ENCODE measurements around the gene APOBEC4. TPM values are rescaled to one million over a fixed set of nuclear protein-coding genes. Genes with fewer than 3 reads are reported as not detected.

Gene APOBEC4
- total and polyA plus RNA-seq, 9 of the 15 experiments (the other 6 are each of a cell fraction or from before 2014, with no cell fraction given) = not detected

DNA sequence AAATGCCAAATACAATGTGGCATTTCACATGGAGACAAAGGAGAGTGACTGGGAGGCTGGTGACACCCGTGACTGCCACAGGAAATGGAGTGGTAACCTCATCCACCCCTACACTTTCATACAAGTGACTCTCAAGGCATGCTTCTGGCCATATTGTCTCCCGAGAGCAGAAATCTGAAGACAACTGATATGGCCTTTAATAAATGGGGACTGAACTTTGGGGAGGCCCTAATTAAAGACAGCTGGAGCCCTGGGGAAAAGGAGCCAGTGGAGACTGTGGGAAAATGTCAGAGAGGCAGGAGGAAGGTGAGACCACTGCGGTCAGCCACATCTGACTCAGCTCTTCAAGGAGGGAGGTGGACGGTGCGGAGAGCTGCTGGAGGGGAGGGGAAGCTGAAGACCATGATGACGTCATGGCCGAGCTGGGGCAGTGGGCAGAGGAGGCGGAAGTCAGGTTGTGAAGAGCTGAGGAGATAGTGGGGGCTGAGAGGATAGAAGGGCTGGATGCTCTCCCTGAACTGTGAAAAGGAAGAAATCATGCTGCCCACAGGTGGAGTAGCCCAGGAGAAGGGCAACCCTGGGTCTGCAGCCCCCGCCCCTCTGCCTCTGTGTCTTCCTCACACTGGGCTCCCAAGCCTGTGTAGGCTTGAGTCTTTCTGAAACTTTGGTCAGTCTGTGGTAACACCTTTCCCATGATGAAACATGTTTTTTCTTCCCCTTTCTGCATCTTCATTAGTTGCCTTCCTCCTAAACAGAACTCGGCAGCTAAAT is 48.9 kb downstream of the APOBEC4 start:
- peak; percentile 62 to 81 (median 66) for DNase-seq (ENCODE audit: extremely low read depth in 1 of 4, low spot score in 3 of 4)
- Histone ChIP-seq H3K9ac (ENCODE audit: insufficient read depth in 1 of 2, low read depth in 2 of 2, low read length in 2 of 2) (no peak overlapping the region), H4K20me1 (replicated peaks; ENCODE audit: control insufficient read depth, insufficient read depth, low read length) (no peaks in the 10 kb centered on the region), H3K27me3 (ENCODE audit: control insufficient read depth in 2 of 2, insufficient read depth in 2 of 2, low read length in 2 of 2) (peaks cover 14 to 27% of the 10 kb centered on the region in 2 experiments; a peak in 4 of 5 replicates), H3K4me2 (ENCODE audit: insufficient read depth, low read length) (peak overlapping the region; percentile 42), H2AFZ (ENCODE audit: low read depth, low read length) (peak overlapping the region; percentile 64), H3K9me3 (replicated peaks; ENCODE audit: control insufficient read depth, insufficient read depth, low read depth, low read length) (no peaks in the 10 kb centered on the region), H3K36me3 (ENCODE audit: control insufficient read depth, insufficient read depth, low read length) (no peaks in the 10 kb centered on the region), H3K4me1 (replicated peaks in 1 of 2; ENCODE audit: control insufficient read depth in 2 of 2, insufficient read depth in 2 of 2, low read length in 2 of 2) (peaks cover 0 to 7% of the 10 kb centered on the region in 2 experiments; a peak in 2 of 5 replicates), H3K79me2 (ENCODE audit: control insufficient read depth, insufficient read depth, low read length) (no peaks in the 10 kb centered on the region), H3K27ac (ENCODE audit: extremely low read depth, low read depth, low read length) (no peak overlapping the region), H3K9me1 (ENCODE audit: control insufficient read depth, insufficient read depth, low read length) (no peaks in the 10 kb centered on the region), H3K4me3 (no peak overlapping the region)
- WGBS (ENCODE audit: insufficient coverage, low coverage, missing lambda C conversion rate) = 8% methylated on average over 10 of the region's 10 CpGs
- FAIRE-seq = peak; percentile 74
- BruUV-seq (replicated peaks) = no TSS peak
- CTCF ChIA-PET (ENCODE audit: low intra/inter-chr PET ratio) = no interaction called here
- intact Hi-C loops (cut with micrococcal nuclease) = no loop called here
- ATAC-seq = peak; percentile 84
- POLR2A ChIA-PET = interaction anchor here (1.0 kb wide), 1 partner anchor 334 kb away, joined by 3 read pairs; no protein-coding TSS in a partner anchor
- in situ Hi-C loops (cut with MboI) = loop anchor here (25.0 kb wide), 1 partner anchor 642 kb away; the partner anchor contains the start of gene SHCBP1L
- TF ChIP-seq ZNF589 (CRISPR knock-in tag; IDR thresholded peaks at IDR 0.05; ENCODE audit: low read depth) (0 out of 2 replicates have a peak, but pooled peaks have one; percentile 21), NFE2 (IDR thresholded peaks at IDR 0.05; ENCODE audit: low read depth) (peak; percentile 67), NFIC (IDR thresholded peaks at IDR 0.05) (no peak), ARID1B (IDR thresholded peaks at IDR 0.05) (peak; percentile 70; the same call in 1 of the 2 replicates), ATF3 (IDR thresholded peaks at IDR 0.05) (peak; percentile 99), ATF3 (CRISPR knock-in tag; conservative IDR thresholded peaks at IDR 0.05) (no peak), PHF8 (IDR thresholded peaks at IDR 0.05; ENCODE audit: borderline replicate concordance, low read length) (no peak), KDM4B (IDR thresholded peaks at IDR 0.05; ENCODE audit: borderline replicate concordance in 2 of 2, low read depth in 1 of 2) (no peak), DNMT1 (IDR thresholded peaks at IDR 0.05) (no peak), TRIM28 (IDR thresholded peaks at IDR 0.05) (no peak; the same call in 1 of the 2 replicates), MYC (IDR thresholded peaks at IDR 0.05; ENCODE audit: low read depth, low read length) (no peak), MYC (CRISPR knock-in tag; IDR thresholded peaks at IDR 0.05; ENCODE audit: borderline replicate concordance, low read depth) (no peak), PHB2 (IDR thresholded peaks at IDR 0.05; ENCODE audit: low read depth) (no peak), KLF13 (tag; IDR thresholded peaks at IDR 0.05; ENCODE audit: borderline replicate concordance, low read depth) (no peak), EWSR1 (IDR thresholded peaks at IDR 0.05; ENCODE audit: borderline replicate concordance, low read depth, partially characterized antibody) (no peak), BCL6 (CRISPR knock-in tag; IDR thresholded peaks at IDR 0.05) (no peak), HNRNPUL1 (IDR thresholded peaks at IDR 0.05; ENCODE audit: low read length) (no peak), ZNF316 (IDR thresholded peaks at IDR 0.05) (peak; percentile 72), ZEB2 (IDR thresholded peaks at IDR 0.05) (peak; percentile 64; the same call in 1 of the 2 replicates), ZNF311 (CRISPR knock-in tag; IDR thresholded peaks at IDR 0.05) (no peak), JUNB (CRISPR knock-in tag; conservative IDR thresholded peaks at IDR 0.05) (peak; percentile 94), MEF2D (tag; conservative IDR thresholded peaks at IDR 0.05; ENCODE audit: low read depth) (0 out of 2 replicates have a peak, but pooled peaks have one; percentile 47)
- TF ChIP-seq, protein P1, sequence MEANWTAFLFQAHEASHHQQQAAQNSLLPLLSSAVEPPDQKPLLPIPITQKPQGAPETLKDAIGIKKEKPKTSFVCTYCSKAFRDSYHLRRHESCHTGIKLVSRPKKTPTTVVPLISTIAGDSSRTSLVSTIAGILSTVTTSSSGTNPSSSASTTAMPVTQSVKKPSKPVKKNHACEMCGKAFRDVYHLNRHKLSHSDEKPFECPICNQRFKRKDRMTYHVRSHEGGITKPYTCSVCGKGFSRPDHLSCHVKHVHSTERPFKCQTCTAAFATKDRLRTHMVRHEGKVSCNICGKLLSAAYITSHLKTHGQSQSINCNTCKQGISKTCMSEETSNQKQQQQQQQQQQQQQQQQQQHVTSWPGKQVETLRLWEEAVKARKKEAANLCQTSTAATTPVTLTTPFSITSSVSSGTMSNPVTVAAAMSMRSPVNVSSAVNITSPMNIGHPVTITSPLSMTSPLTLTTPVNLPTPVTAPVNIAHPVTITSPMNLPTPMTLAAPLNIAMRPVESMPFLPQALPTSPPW (CRISPR knock-in tag; IDR thresholded peaks at IDR 0.05) = peak; percentile 66
